VCaP (cell line): Measurements from ENCODE around the gene TYROBP.

Source experiments
- H3K27ac ChIP-seq: fragments of 450-650 bp; 2 replicates; pipeline ENCODE4 v1.5.1; 2017
- TF ChIP-seq, protein P1 (sequence below): fragments of 450-650 bp; conservative IDR thresholded peaks from 2 replicates; pipeline ENCODE4 v1.5.1; 2017; ENCODE audit warnings: mild to moderate bottlenecking, moderate library complexity

Gene TYROBP

DNA sequence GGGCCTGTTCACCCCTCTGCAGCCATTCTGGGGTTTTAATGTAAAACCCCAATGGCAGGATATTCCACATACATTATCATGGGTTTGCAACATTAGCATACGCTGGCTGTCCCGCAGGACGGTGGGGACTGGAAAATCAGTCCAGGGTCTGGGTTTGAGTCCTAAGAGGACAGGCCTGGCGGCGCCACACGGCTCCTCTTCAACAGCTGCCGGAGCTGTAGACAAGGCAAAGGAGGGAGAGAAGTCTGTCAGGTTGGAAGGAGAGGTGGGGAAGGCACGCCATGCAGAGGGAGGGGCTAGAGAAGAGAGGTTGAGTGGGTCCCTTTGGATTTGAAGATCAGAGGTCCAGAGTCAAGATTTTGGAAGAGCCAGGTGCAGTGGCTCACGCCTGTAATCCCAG, 19.7 kb downstream of the TYROBP start:
- TF ChIP-seq, protein P1, sequence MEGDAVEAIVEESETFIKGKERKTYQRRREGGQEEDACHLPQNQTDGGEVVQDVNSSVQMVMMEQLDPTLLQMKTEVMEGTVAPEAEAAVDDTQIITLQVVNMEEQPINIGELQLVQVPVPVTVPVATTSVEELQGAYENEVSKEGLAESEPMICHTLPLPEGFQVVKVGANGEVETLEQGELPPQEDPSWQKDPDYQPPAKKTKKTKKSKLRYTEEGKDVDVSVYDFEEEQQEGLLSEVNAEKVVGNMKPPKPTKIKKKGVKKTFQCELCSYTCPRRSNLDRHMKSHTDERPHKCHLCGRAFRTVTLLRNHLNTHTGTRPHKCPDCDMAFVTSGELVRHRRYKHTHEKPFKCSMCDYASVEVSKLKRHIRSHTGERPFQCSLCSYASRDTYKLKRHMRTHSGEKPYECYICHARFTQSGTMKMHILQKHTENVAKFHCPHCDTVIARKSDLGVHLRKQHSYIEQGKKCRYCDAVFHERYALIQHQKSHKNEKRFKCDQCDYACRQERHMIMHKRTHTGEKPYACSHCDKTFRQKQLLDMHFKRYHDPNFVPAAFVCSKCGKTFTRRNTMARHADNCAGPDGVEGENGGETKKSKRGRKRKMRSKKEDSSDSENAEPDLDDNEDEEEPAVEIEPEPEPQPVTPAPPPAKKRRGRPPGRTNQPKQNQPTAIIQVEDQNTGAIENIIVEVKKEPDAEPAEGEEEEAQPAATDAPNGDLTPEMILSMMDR = no peak
- no peak overlapping the region for H3K27ac ChIP-seq

DNA sequence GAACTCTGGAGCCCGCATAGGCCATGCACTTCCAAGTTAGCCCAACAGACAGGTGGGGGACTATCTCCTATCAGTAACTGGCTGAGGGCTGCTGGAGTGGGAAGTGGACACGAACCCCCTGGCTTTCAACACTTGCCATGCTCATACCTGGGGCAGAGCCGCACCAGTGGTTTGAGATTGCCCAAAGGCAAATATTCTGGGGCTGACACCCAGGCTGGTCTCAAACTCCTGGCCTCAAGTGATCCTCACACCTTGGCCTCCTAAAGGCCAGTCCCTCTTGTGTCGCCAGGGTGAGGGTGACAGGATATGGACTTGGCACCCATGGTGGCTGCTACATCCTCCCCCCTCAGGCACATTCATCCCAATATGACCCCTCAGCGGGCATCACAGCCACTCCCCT, 20.9 kb downstream of the TYROBP start:
- no peak overlapping the region for H3K27ac ChIP-seq
- TF ChIP-seq, protein P1 = no peak

DNA sequence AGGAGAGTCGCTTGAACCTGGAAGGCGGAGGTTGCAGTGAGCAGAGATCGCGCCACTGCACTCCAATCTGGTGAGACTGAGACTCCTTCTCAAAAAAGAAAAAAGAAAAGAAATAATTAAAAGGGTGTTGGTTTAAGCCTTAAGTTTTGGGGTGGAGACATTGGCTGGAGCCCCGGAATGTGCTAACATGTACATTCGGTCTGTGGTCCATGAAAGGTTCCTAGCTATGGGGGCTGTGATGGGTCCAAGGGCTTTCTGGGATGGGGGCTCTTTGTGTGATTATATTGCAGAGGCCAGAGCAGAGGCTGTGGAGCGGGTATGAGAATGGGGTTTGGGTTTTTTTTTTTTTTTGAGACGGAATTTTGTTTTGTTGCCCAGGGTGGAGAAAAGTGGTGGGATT, 22.2 kb downstream of the TYROBP start:
- TF ChIP-seq, protein P1 = no peak

DNA sequence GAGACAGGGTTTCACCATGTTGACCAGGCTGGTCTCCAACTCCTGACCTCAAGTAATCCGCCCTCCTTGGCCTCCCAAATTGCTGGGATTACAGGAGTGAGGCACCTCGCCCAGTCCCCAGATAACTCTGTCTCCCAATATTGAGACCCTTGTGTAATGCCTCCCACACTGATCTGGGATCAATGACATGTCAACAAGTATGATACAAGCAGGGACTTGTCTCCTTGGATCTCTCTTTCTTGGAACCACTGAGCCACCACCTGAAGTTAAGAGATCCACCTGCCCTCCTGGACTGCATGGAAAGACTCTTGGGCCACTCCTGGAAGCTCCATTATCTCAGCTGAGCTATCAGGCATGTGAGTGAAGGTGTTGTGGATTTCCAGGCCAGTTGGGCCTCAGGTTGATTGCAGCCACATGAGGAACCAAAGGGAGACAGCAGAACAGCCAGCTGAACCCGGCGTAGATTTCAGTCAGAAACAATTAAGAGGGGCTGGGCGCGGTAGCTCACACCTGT, 22.8 kb downstream of the TYROBP start:
- TF ChIP-seq, protein P1 = no peak
- no peak overlapping the region for H3K27ac ChIP-seq

More for the DNA sequence above, 22.2 kb downstream of the TYROBP start:
- H3K27ac ChIP-seq = no peak overlapping the region

DNA sequence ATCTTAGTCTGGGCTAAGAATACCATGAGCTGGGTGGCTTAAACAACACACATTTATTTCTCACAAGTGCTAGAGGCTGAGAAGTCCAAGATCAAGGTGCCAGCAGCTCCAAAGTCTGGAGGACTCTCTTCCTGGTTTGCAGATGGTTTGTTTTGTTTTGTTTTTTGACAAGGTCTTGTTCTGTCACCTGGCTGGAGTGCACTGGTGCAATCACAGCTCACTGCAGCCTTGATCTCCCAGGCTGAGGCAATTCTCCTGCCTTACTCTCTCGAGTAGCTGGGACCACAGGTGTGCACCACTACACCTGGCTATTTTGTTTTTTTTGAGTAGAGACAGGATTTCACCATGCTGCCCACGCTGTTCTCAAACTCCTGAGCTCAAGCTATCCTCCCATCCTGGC, 24.2 kb downstream of the TYROBP start:
- TF ChIP-seq, protein P1 = no peak
- no peak overlapping the region for H3K27ac ChIP-seq

DNA sequence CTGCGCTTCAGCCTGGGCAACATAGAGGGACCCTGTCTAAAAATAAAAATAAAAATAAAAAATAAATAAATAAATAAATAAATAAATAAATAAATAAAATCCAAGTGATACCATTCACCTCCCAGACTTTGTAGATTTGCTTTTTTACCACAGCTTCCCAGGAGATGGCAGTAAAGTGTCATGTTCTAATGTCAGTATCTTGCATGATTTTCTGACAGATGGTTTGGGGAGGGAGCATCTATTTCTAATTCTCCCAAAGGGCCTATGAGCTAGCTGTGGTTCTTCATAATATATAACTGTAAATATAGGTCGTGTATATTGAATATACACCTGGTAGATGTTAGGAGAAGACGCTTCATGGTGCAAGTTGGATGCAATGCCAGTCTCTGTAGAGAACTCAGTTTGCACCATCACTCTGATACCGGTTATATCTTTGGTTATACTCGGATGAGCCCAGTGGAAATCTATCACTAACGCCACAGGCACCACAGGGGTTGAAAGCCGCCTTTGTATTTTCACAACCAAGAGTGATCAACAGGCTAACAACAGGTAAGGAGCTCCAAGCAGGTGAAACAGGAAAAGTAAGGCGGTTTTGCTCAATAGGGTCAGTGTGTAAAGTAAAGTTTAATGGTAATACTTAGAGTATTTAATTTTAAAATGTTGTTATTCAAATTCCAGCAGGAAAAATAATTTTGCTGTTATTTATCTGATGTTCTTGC, 25.8 kb downstream of the TYROBP start:
- TF ChIP-seq, protein P1 = peak; percentile 79
- no peak overlapping the region for H3K27ac ChIP-seq

DNA sequence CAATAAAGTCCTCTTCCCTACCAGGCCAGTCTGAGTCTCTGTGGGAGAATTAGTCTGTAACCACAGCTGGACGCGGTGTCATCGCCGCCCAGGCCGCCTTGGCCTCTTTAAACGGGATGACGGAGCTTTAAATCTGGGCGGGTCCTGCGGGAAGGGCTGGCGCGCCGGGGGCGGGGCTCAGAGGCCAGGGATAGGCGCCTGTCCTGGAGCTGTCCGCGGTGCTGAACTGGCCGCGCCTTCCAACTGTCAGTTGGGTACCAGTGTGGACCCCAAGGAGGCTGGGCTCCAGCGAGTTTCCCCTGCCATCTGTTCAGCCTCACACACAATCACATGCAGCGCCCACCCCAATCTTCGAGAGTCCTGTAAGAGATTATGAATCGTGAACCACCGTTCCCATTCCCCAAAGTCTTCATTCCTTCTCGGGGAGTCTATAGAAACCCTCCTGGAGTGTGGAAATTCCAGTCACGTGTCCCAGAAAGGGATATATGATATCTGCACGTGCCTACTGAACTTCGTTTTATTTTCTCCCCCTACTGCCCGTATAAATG, 28.3 kb downstream of the TYROBP start:
- H3K27ac ChIP-seq = peak overlapping the region; percentile 14; the same call in 1 of the 2 replicates
- TF ChIP-seq, protein P1 = no peak
